NB4 (cell line): ENCODE measurements around the gene CCIN.
"Not testable (repeated sequence)": the region's sequence is repeated elsewhere in the genome, so short reads cannot be mapped to it uniquely, and the experiment has no call there.

Experiments
- DNase-seq: peaks from one replicate; pipeline ENCODE4 v3.0.0; 2010; ENCODE audit warnings: low read depth
- H3K4me3 ChIP-seq: one replicate; pipeline ENCODE4 v1.5.1; 2011; ENCODE audit warnings: mild to moderate bottlenecking, low read depth, low read length, moderate library complexity
- MYC ChIP-seq: IDR thresholded peaks from 2 replicates; pipeline ENCODE4 v1.6.1; 2011; ENCODE audit warnings: low read depth, low read length
- POLR2A ChIP-seq: IDR thresholded peaks from 2 replicates; pipeline ENCODE4 v1.6.1; 2011; ENCODE audit warnings: mild to moderate bottlenecking; ENCODE audit not compliant: insufficient read length; ENCODE audit errors: extremely low read depth
- TF ChIP-seq, protein P1 (sequence below): IDR thresholded peaks from one replicate; pipeline ENCODE4 v1.5.1; 2012; ENCODE audit warnings: low read depth, low read length
- TF ChIP-seq, protein P2 (sequence below): IDR thresholded peaks from 2 replicates; pipeline ENCODE4 v1.6.1; 2011; ENCODE audit warnings: low read depth, low read length

The CCIN gene

DNA sequence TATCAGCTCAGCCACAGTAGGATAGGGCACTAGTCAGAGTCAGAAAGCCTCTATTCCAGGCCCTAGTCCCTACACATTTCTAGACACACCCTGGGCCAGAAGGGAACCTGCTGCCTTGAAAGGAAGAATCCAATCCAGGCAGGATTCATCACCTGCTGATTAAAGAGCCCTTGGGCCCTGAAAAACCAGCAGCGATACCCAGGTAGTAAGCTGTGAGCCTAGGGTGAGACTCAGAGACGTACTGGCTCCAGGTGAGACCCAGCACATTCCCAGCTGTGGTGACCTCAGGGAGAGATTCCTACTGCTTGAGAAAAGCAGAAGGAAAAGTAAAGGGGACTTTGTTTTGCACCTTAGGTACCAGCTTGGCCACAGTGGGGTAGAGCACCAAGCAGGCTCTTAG is 4.7 kb downstream of the CCIN start:
- no peak overlapping the region for H3K4me3 ChIP-seq
- DNase-seq = no peak
- TF ChIP-seq MYC (no peak), POLR2A (no peak)
- TF ChIP-seq, protein P1, sequence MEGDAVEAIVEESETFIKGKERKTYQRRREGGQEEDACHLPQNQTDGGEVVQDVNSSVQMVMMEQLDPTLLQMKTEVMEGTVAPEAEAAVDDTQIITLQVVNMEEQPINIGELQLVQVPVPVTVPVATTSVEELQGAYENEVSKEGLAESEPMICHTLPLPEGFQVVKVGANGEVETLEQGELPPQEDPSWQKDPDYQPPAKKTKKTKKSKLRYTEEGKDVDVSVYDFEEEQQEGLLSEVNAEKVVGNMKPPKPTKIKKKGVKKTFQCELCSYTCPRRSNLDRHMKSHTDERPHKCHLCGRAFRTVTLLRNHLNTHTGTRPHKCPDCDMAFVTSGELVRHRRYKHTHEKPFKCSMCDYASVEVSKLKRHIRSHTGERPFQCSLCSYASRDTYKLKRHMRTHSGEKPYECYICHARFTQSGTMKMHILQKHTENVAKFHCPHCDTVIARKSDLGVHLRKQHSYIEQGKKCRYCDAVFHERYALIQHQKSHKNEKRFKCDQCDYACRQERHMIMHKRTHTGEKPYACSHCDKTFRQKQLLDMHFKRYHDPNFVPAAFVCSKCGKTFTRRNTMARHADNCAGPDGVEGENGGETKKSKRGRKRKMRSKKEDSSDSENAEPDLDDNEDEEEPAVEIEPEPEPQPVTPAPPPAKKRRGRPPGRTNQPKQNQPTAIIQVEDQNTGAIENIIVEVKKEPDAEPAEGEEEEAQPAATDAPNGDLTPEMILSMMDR = no peak
- TF ChIP-seq, protein P2, sequence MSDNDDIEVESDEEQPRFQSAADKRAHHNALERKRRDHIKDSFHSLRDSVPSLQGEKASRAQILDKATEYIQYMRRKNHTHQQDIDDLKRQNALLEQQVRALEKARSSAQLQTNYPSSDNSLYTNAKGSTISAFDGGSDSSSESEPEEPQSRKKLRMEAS = no peak

DNA sequence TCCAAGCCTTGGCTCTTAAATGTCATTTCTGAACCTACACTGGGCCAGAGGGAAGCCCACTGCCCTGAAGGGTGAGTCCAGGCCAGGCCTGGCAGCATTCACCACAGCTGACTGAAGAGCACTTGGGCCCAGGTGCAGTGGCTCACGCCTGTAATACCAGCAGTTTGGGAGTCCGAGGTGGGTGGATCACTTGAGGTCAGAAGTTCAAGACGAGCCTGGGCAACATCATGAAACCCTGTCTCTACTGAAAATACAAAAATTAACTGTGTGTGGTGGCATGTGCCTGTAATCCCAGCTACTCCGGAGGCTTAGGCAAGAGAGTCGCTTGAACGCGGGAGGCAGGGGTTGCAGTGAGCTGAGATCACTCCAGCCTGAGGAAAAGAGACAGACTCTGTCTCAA is 5.1 kb downstream of the CCIN start:
- TF ChIP-seq MYC (no peak), POLR2A (no peak)
- TF ChIP-seq, protein P1 = no peak
- TF ChIP-seq, protein P2 = no peak
- DNase-seq = no peak
- no peak overlapping the region for H3K4me3 ChIP-seq

GRCh38 chr9:36174731-36175130 is 5.5 kb downstream of the CCIN start:
- DNase-seq = no peak
- no peak overlapping the region for H3K4me3 ChIP-seq
- TF ChIP-seq, protein P2 = no peak
- TF ChIP-seq MYC = no peak
- no peak for TF ChIP-seq POLR2A
- TF ChIP-seq, protein P1 = no peak

DNA sequence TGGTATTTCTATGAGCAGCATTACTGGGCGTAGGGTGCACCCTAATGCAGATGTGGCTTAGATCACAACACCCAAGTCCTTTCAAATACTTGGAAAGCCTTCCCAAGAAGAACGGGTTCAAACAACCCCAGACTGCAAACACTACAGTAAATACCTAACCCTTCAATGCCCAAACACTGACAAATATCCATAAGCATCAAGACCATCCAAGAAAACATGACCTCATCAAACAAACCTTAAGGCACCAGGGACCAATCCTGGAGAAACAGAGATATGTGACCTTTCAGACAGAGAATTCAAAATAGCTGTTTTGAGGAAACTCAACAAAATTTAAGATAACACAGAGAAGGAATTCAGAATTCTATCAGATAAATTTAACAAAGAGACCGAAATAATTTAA is 6.0 kb downstream of the CCIN start:
- H3K4me3 ChIP-seq = not testable (repeated sequence)

GRCh38 chr9:36176496-36176895 is 7.3 kb downstream of the CCIN start:
- not testable (repeated sequence) for DNase-seq

More for the DNA sequence above, 6.0 kb downstream of the CCIN start:
- DNase-seq = not testable (repeated sequence)

DNA sequence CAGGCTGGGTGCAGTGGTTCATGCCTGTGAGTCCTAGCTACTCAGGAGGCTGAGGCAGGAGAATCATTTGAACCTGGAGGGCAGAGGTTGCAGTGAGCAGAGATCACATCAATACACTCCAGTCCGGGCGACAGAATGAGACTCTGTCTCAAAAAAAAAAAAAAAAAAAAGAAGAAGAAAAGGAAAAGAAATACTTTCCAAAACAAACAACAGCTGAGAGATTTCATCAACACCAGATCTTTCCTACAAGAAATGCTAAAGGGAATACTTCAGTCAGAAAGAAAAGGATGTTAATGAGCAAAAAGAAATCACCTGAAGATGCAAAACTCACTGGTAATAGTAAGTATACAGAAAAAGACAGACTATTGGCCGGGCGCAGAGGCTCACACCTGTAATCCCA is 8.4 kb downstream of the CCIN start:
- no peak for DNase-seq
- TF ChIP-seq, protein P1 = no peak
- no peak for TF ChIP-seq MYC
- no peak for TF ChIP-seq POLR2A
- TF ChIP-seq, protein P2 = no peak

More at GRCh38 chr9:36176496-36176895, 7.3 kb downstream of the CCIN start:
- not testable (repeated sequence) for H3K4me3 ChIP-seq

DNA sequence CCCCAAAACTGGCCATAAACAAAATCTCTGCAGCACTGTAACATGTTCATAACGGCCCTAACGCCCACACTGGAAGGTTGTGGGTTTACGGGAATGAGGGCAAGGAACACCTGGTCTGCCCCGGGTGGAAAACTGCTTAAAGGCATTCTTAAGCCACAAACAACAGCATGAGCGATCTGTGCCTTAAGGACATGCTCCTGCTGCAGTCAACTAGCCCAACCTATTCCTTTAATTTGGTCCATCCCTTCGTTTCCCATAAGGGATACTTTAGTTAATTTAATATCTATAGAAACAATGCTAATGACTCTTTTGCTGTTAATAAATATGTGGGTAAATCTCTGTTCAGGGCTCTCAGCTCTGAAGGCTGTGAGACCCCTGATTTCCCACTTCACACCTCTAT is 11.1 kb downstream of the CCIN start:
- not testable (repeated sequence) for H3K4me3 ChIP-seq, DNase-seq

More for the DNA sequence above, 8.4 kb downstream of the CCIN start:
- H3K4me3 ChIP-seq = no peak overlapping the region

- TF ChIP-seq, protein P1 = no peak
- TF ChIP-seq POLR2A = no peak
- TF ChIP-seq MYC = no peak
- TF ChIP-seq, protein P2 = no peak
- no peak overlapping the region for H3K4me3 ChIP-seq
- DNase-seq = no peak
Observed at GRCh38 chr9:36187414-36187813, 18.2 kb downstream of the CCIN start.
